Ishikawa (cell line): ENCODE results near the gene MPL.

ENCODE experiments used
- CEBPB ChIP-seq: IDR thresholded peaks from 2 replicates; pipeline ENCODE4 v1.6.1; 2012
- CREB1 ChIP-seq: IDR thresholded peaks from 2 replicates; pipeline ENCODE4 v1.6.1; 2012; ENCODE audit warnings: low read depth
- EGR1 ChIP-seq: IDR thresholded peaks from 2 replicates; pipeline ENCODE4 v1.6.1; 2012
- EP300 ChIP-seq: IDR thresholded peaks from 2 replicates; pipeline ENCODE4 v1.6.1; 2012; ENCODE audit warnings: borderline replicate concordance
- FOXM1 ChIP-seq: IDR thresholded peaks from 2 replicates; pipeline ENCODE4 v1.6.1; 2012; ENCODE audit warnings: low read depth, borderline replicate concordance
- NFIC ChIP-seq: IDR thresholded peaks from 2 replicates; pipeline ENCODE4 v1.6.1; 2012
- RAD21 ChIP-seq: IDR thresholded peaks from 2 replicates; pipeline ENCODE4 v1.6.1; 2012; ENCODE audit warnings: low read depth
- TAF1 ChIP-seq: IDR thresholded peaks from 2 replicates; pipeline ENCODE4 v1.6.1; 2012; ENCODE audit warnings: low read depth, mild to moderate bottlenecking
- TCF12 ChIP-seq: IDR thresholded peaks from 2 replicates; pipeline ENCODE4 v1.6.1; 2012; ENCODE audit warnings: low read depth
- TEAD4 ChIP-seq: IDR thresholded peaks from 2 replicates; pipeline ENCODE4 v1.6.1; 2012
- YY1 ChIP-seq: IDR thresholded peaks from 2 replicates; pipeline ENCODE4 v1.6.1; 2012; ENCODE audit warnings: low read depth
- ZBTB7A ChIP-seq: IDR thresholded peaks from 2 replicates; pipeline ENCODE4 v1.6.1; 2012; ENCODE audit warnings: low read depth
- TF ChIP-seq, protein P1 (sequence below): IDR thresholded peaks from 2 replicates; pipeline ENCODE4 v1.6.1; 2012; ENCODE audit warnings: low read depth, mild to moderate bottlenecking
- TF ChIP-seq, protein P2 (sequence below): IDR thresholded peaks from 2 replicates; pipeline ENCODE4 v1.6.1; 2012
- TF ChIP-seq, protein P3 (sequence below): IDR thresholded peaks from 2 replicates; pipeline ENCODE4 v1.6.1; 2012

MPL gene

DNA sequence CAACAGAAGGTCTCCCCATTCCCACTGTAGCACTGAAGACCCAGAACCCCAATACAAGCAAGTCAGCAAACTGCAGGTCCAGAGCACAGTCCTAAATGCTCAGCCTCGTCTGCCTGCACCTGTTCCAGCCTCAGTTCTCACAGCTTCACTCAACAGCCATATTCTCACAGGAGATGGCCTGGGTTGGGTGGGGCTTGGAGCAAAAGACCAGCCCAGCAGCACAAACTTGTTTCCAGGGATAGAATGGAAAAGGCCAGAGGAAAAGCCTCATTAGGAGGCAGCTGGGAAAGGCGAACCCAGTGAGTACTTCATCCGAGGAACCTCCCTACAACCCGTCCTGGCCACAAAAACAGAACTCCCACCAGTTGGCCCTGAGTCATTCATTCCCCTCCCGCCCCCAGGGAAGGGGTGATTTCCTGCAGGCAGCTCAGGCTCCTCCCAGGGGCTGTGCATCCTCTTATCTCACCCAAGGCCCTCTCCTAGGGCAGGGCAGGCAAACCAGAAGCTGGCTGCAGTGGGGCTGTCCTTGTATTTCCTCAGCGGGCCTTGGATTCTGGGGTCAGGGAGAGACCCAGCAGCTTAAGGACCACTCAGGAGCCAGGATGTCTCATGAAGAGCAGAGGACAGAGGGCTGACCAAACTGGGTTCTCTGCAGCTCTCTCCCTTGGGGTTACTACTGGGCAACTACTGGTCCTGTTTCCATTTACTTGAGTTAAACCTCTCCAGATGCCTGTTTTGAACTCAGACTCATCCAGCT lies 7.4 kb upstream of the MPL start:
- TF ChIP-seq RAD21, result no peak
- TF ChIP-seq TAF1, result no peak
- no peak for TF ChIP-seq YY1
- TF ChIP-seq, protein P1, sequence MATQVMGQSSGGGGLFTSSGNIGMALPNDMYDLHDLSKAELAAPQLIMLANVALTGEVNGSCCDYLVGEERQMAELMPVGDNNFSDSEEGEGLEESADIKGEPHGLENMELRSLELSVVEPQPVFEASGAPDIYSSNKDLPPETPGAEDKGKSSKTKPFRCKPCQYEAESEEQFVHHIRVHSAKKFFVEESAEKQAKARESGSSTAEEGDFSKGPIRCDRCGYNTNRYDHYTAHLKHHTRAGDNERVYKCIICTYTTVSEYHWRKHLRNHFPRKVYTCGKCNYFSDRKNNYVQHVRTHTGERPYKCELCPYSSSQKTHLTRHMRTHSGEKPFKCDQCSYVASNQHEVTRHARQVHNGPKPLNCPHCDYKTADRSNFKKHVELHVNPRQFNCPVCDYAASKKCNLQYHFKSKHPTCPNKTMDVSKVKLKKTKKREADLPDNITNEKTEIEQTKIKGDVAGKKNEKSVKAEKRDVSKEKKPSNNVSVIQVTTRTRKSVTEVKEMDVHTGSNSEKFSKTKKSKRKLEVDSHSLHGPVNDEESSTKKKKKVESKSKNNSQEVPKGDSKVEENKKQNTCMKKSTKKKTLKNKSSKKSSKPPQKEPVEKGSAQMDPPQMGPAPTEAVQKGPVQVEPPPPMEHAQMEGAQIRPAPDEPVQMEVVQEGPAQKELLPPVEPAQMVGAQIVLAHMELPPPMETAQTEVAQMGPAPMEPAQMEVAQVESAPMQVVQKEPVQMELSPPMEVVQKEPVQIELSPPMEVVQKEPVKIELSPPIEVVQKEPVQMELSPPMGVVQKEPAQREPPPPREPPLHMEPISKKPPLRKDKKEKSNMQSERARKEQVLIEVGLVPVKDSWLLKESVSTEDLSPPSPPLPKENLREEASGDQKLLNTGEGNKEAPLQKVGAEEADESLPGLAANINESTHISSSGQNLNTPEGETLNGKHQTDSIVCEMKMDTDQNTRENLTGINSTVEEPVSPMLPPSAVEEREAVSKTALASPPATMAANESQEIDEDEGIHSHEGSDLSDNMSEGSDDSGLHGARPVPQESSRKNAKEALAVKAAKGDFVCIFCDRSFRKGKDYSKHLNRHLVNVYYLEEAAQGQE, result no peak
- TF ChIP-seq, protein P2, sequence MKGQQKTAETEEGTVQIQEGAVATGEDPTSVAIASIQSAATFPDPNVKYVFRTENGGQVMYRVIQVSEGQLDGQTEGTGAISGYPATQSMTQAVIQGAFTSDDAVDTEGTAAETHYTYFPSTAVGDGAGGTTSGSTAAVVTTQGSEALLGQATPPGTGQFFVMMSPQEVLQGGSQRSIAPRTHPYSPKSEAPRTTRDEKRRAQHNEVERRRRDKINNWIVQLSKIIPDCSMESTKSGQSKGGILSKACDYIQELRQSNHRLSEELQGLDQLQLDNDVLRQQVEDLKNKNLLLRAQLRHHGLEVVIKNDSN, result no peak
- TF ChIP-seq CREB1, result no peak
- TF ChIP-seq TCF12, result no peak
- no peak for TF ChIP-seq NFIC
- TF ChIP-seq, protein P3, sequence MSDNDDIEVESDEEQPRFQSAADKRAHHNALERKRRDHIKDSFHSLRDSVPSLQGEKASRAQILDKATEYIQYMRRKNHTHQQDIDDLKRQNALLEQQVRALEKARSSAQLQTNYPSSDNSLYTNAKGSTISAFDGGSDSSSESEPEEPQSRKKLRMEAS, result no peak
- TF ChIP-seq ZBTB7A, result no peak
- no peak for TF ChIP-seq EGR1
- TF ChIP-seq TEAD4, result no peak
- TF ChIP-seq CEBPB, result no peak
- TF ChIP-seq EP300, result no peak
- no peak for TF ChIP-seq FOXM1

DNA sequence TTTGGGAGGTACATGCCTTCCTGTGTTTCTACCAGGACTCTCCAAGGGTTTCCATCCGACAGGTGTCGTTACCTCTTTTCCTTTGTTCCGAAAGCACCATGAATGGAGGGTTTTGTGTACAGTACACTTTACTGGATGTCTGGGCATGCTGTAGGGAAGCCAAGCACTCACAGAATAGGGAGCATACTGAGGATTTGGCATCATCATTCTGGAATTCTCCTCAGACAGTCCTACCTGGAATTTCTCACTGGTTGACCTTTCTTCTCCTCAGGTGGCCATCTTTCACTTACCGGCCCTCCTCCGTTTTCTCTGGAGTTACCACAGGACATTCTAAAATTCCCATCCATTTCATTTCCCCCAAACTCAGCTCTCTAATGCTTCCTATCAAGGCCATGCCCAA lies 5.9 kb upstream of the MPL start:
- TF ChIP-seq EGR1 (no peak), TAF1 (no peak), RAD21 (no peak), CEBPB (no peak), FOXM1 (no peak), YY1 (no peak), NFIC (no peak), ZBTB7A (no peak)
- TF ChIP-seq, protein P1, result no peak
- TF ChIP-seq, protein P2, result no peak

DNA sequence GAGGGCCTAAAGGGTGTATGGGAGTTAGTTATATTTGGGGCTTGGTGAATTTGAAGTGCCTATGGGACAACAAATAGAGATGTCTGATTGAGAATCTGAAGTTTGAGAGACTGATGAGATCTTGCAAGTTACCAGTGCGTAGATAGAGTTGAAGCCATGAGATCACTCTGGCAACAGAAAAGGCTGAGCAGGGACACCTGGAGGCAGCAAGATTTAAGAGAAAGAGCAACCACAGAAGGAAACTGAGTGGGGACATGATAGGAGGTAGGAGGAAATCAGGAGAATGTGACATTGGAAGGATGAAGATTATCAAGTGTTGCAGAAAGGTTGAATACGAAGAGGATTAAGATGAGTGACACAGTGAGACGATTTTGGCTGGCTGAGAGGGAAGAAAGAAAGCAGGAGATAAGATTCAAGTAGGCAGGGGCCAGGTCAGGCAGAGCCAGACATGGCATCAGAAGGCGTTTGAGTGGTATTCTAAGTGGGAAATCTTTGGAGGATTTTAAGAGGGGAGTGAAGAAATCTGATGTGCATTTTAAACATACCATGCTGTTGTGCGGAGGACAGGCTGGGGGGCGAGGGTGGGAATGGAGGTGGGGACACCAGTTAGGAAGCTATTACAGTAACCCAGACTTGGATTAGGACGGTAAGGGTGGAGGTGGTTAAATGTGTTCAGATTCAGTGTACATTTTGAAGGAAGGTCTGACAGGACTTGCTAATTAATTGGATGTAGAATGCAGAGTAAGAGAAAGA lies 3.0 kb upstream of the MPL start:
- TF ChIP-seq CREB1 (no peak), FOXM1 (no peak), CEBPB (no peak), RAD21 (peak; percentile 4; the same call in 1 of the 2 replicates)
- TF ChIP-seq, protein P3, result no peak

DNA sequence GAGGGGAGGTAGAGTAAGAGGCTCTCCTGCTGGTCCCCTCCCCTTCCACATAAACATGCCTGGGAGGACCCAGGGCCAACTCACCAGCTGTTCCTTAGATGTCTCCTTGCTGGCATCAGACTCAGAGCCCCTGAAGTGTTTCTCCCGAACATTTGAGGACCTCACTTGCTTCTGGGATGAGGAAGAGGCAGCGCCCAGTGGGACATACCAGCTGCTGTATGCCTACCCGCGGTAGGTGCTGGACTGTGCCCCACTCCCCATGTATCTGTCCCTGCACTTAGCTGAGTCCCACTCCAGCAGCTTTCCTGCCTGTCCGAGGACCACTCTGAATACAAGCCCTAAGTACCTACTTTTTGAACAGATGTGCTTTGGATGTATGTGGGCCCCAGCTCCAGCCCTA lies 383 bp downstream of the MPL start:
- TF ChIP-seq CREB1, result no peak
- TF ChIP-seq YY1, result no peak
- TF ChIP-seq TEAD4, result no peak

DNA sequence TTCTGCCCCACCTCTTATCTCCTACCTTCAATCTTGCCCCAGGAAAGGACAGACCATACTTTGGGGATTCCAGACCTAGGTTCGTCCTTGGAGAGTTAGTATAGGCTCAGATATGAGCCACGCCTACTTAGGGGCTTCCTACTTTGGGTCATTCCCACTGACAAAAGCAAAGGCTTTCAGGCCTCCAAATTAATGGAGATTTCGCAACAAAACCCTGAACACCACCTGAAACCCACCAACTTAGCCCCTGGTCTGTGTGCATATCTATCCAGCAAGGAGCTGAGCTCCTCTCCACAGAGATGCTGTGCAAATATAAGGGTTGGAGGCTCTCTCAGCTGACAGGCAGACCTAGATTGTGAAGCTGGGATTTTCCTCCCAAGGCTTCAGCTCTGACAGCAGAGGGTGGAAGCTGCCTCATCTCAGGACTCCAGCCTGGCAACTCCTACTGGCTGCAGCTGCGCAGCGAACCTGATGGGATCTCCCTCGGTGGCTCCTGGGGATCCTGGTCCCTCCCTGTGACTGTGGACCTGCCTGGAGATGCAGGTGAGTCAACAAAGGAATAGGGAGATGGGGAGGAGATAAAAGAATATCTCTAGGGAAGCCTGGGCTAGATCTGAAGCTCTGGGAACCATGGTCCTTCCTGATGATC lies 2.1 kb downstream of the MPL start:
- TF ChIP-seq TAF1 (no peak), RAD21 (no peak)

DNA sequence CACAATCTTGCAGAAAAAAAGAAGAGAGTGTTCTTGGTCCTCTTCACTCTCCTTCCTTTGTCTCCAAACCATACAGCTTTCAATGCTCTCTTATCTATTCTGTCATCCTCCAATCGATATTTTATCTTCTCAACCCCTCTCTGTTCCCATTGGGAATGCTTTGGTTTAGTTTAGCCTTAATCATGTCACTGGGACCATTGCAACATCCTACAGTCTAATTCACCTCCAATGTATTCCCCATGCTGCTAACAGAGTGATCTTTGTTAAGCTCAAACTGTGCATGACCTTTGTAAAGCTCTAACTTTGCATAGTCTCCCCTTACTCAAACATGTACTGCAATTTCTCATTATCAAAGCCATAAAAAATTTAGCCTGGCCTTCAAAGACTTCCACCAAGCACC lies 2.9 kb downstream of the MPL start:
- TF ChIP-seq YY1 (no peak), TAF1 (no peak), CEBPB (no peak), FOXM1 (no peak)
